Ishikawa (cell line): Measurements from ENCODE around the gene ABL1.

ENCODE experiments used
- CEBPB ChIP-seq: IDR thresholded peaks from 2 replicates; pipeline ENCODE4 v1.6.1; 2012
- CREB1 ChIP-seq: IDR thresholded peaks from 2 replicates; pipeline ENCODE4 v1.6.1; 2012; ENCODE audit warnings: low read depth
- EGR1 ChIP-seq: IDR thresholded peaks from 2 replicates; pipeline ENCODE4 v1.6.1; 2012
- EP300 ChIP-seq: IDR thresholded peaks from 2 replicates; pipeline ENCODE4 v1.6.1; 2012; ENCODE audit warnings: borderline replicate concordance
- FOXM1 ChIP-seq: IDR thresholded peaks from 2 replicates; pipeline ENCODE4 v1.6.1; 2012; ENCODE audit warnings: low read depth, borderline replicate concordance
- MAX ChIP-seq: IDR thresholded peaks from 2 replicates; pipeline ENCODE4 v1.6.1; 2012
- NFIC ChIP-seq: IDR thresholded peaks from 2 replicates; pipeline ENCODE4 v1.6.1; 2012
- RAD21 ChIP-seq: IDR thresholded peaks from 2 replicates; pipeline ENCODE4 v1.6.1; 2012; ENCODE audit warnings: low read depth
- REST ChIP-seq: IDR thresholded peaks from 2 replicates; pipeline ENCODE4 v1.6.1; 2012; ENCODE audit warnings: low read depth, mild to moderate bottlenecking
- TAF1 ChIP-seq: IDR thresholded peaks from 2 replicates; pipeline ENCODE4 v1.6.1; 2012; ENCODE audit warnings: low read depth, mild to moderate bottlenecking
- TCF12 ChIP-seq: IDR thresholded peaks from 2 replicates; pipeline ENCODE4 v1.6.1; 2012; ENCODE audit warnings: low read depth
- TEAD4 ChIP-seq: IDR thresholded peaks from 2 replicates; pipeline ENCODE4 v1.6.1; 2012
- USF1 ChIP-seq: IDR thresholded peaks from 2 replicates; pipeline ENCODE4 v1.6.1; 2012
- YY1 ChIP-seq: IDR thresholded peaks from 2 replicates; pipeline ENCODE4 v1.6.1; 2012; ENCODE audit warnings: low read depth
- ZBTB7A ChIP-seq: IDR thresholded peaks from 2 replicates; pipeline ENCODE4 v1.6.1; 2012; ENCODE audit warnings: low read depth

The ABL1 gene

GRCh38 chr9:130936285-130937117, 101.4 kb downstream of the ABL1 start:
- TF ChIP-seq TAF1 (no peak), ZBTB7A (no peak), RAD21 (no peak), EP300 (no peak), CREB1 (no peak), TEAD4 (no peak), FOXM1 (no peak), USF1 (no peak), CEBPB (no peak), TCF12 (no peak), MAX (no peak), NFIC (no peak), EGR1 (no peak), YY1 (no peak), REST (no peak)
